Muscle of arm (tissue), 12 donors: ENCODE results near the gene DBF4B. TPM values are rescaled to one million over a fixed set of nuclear protein-coding genes. Genes with fewer than 3 reads are reported as not detected.

Experiments used
- DNase-seq: peaks from one replicate; pipeline ENCODE4 v3.0.0-alpha.2; 2013
- polyA plus RNA-seq, 12 donors: library from polyadenylated mRNA; unstranded; fragments of 120-200 nt; gene quantifications; one replicate each; pipeline ENCODE4 v1.2.1, GENCODE V29; 2013; ENCODE audit not compliant: insufficient read length in 12 of 12

DBF4B gene
- polyA plus RNA-seq, 12 donors, result 5.5 to 18.5 (median 7.1) TPM; not detected in 1

DNA sequence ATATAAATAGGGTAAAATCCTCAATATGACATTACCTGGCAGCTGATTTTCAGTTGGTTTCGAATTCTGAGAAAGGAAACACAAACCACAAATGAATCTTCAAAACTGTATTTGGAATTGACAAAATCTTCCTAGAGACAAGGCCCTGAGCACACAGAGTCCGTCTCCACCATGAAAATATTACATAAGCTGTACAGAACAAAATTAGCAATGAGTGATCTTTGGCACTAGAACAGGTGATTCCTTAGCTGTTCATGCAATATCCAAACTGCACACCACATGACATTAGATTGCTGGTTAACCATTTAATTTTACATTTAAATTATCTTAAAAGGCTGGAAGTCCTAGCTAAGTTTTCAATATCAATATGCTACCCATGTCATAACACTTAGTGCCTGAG lies 89.9 kb downstream of the DBF4B start:
- DNase-seq, result no peak

Other genes with a start within 250 kb of the DBF4B start
- gene GPATCH8, start 205.3 kb upstream of the DBF4B start, polyA plus RNA-seq, result 10 to 100 TPM in 11 of 12 donors, not detected in 1; 24.6 to 49.4 (median 34.6) TPM
- gene FZD2, start 151.2 kb upstream of the DBF4B start, polyA plus RNA-seq, result 10 to 100 TPM in 11 of 12 donors, not detected in 1; 10.2 to 19.2 (median 14.8) TPM
- 1 to 10 TPM in 7 of 12 donors, under 1 TPM in 3, not detected in 2; 0.67 to 2.0 (median 1.3) TPM for gene MEIOC, start 52.2 kb upstream of the DBF4B start, polyA plus RNA-seq
- 10 to 100 TPM in 11 of 12 donors, not detected in 1; 29.0 to 41.6 (median 33.8) TPM for gene CCDC43, start 18.9 kb upstream of the DBF4B start, polyA plus RNA-seq
- 1 to 10 TPM in 8 of 12 donors, under 1 TPM in 2, not detected in 2; 0.96 to 4.1 (median 1.8) TPM for gene ADAM11, start 50.3 kb downstream of the DBF4B start, polyA plus RNA-seq
- 10 to 100 TPM in 11 of 12 donors, not detected in 1; 16.3 to 32.0 (median 21.9) TPM for gene GJC1, start 121.6 kb downstream of the DBF4B start, polyA plus RNA-seq
- 1 to 10 TPM in 10 of 12 donors, not detected in 2; 2.5 to 6.5 (median 4.0) TPM for gene HIGD1B, start 139.2 kb downstream of the DBF4B start, polyA plus RNA-seq
- 100 to 1,000 TPM in 1 of 12 donors, 10 to 100 TPM in 10, not detected in 1; 59.8 to 132 (median 68.8) TPM for gene EFTUD2, start 190.8 kb downstream of the DBF4B start, polyA plus RNA-seq
- gene GFAP, start 206.8 kb downstream of the DBF4B start, polyA plus RNA-seq, result 1 to 10 TPM in 4 of 12 donors, under 1 TPM in 5, not detected in 3; 0.23 to 2.5 (median 0.68) TPM
- 10 to 100 TPM in 3 of 12 donors, 1 to 10 TPM in 8, not detected in 1; 5.0 to 17.5 (median 9.3) TPM for gene KIF18B, start 239.1 kb downstream of the DBF4B start, polyA plus RNA-seq